Lower leg skin (tissue), 3 donors: ENCODE results near the gene TNFRSF19.

Experiments
- CTCF ChIP-seq, 3 donors: fragments of 450-650 bp; IDR thresholded peaks; one replicate each; pipeline ENCODE4 v1.5.1; 2016; ENCODE audit warnings: antibody characterized with exemption in 3 of 3, mild to moderate bottlenecking in 3 of 3, moderate library complexity in 2 of 3
- POLR2A ChIP-seq, 2 donors: fragments of 450-650 bp; IDR thresholded peaks; one replicate each; pipeline ENCODE4 v1.6.1; 2016 to 2017; ENCODE audit warnings: antibody characterized with exemption in 2 of 2, mild to moderate bottlenecking in 1 of 2, moderate library complexity in 1 of 2

DNA sequence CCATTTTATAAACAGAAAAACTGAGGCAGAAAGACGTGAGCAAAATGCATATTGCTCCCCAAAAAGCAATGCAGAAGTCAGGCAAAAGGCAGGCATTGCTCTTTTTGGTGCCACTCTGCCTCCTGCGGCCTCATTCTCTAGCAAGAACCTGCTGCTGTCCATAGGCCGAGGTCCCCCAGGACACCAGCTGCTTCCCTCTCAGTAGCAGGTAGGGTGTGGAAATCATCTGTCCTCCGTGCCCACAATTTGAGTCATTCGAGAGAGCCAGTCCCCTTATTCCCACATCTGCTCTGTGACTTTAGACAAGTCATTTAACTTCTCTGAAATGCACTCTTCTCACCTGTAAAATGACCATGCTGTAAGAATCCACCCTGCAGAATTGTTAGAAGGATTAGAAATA lies 50.0 kb downstream of the TNFRSF19 start:
- TF ChIP-seq CTCF (IDR thresholded peaks at IDR 0.05) (no peak), POLR2A (IDR thresholded peaks at IDR 0.05) (no peak)
